MM.1S (cell line): ENCODE measurements around the gene SOX4.

Experiments
- CTCF ChIP-seq: fragments of 300-600 bp; sonication (generic); IDR thresholded peaks from 2 replicates; pipeline ENCODE4 v1.5.1; 2016; ENCODE audit warnings: antibody characterized with exemption, low read length, mixed read lengths
- EZH2phosphoT487 ChIP-seq: fragments of 300-600 bp; sonication (generic); IDR thresholded peaks from 2 replicates; pipeline ENCODE4 v1.6.1; 2018; ENCODE audit warnings: antibody characterized with exemption, low read length

- TF ChIP-seq EZH2phosphoT487 (no peak), CTCF (no peak)
Measured at GRCh38 chr6:21587961-21588480, 5.5 kb upstream of the SOX4 start.
